ENCODE results near the gene DDIT4.
"Not testable (repeated sequence)": the region's sequence is repeated elsewhere in the genome, so short reads cannot be mapped to it uniquely, and the experiment has no call there.

The DDIT4 gene

GRCh38 chr10:72273410-72274212, at the start of gene DDIT4:
TSS of gene DDIT4 (plus strand) at chr10:72273924. CDS start at chr10:72274217, 293 bp downstream.
- peak; percentile 100 for DNase-seq

GRCh38 chr10:72224191-72224590, 49.5 kb upstream of the DDIT4 start:
- not testable (repeated sequence) for DNase-seq

GRCh38 chr10:72226418-72227027, 47.2 kb upstream of the DDIT4 start:
- no peak for DNase-seq

- DNase-seq: no peak
These were observed 45.9 kb upstream of the DDIT4 start for GRCh38 chr10:72227826-72228225.

GRCh38 chr10:72228318-72228751, 45.4 kb upstream of the DDIT4 start:
- no peak for DNase-seq

GRCh38 chr10:72229261-72230251, 44.2 kb upstream of the DDIT4 start:
- no peak for DNase-seq

- no peak for DNase-seq
These were observed 40.1 kb upstream of the DDIT4 start for GRCh38 chr10:72233621-72234020.

- no peak for DNase-seq
These were observed 39.1 kb upstream of the DDIT4 start for GRCh38 chr10:72234560-72235095.

GRCh38 chr10:72235544-72236279, 38.0 kb upstream of the DDIT4 start:
- no peak for DNase-seq

GRCh38 chr10:72238392-72239175, 35.1 kb upstream of the DDIT4 start:
- no peak for DNase-seq

- no peak for DNase-seq
These were observed 34.3 kb upstream of the DDIT4 start for GRCh38 chr10:72239409-72239808.

GRCh38 chr10:72240371-72240770, 33.4 kb upstream of the DDIT4 start:
- no peak for DNase-seq

- DNase-seq: no peak
These were observed 32.0 kb upstream of the DDIT4 start for GRCh38 chr10:72241691-72242252.

- no peak for DNase-seq
These were observed 31.0 kb upstream of the DDIT4 start for GRCh38 chr10:72242675-72243074.

GRCh38 chr10:72243822-72244437, 29.8 kb upstream of the DDIT4 start:
- no peak for DNase-seq

GRCh38 chr10:72244573-72245038, 29.1 kb upstream of the DDIT4 start:
- no peak for DNase-seq

- DNase-seq: no peak
These were observed 27.7 kb upstream of the DDIT4 start for GRCh38 chr10:72245949-72246525.

GRCh38 chr10:72248468-72249151, 25.1 kb upstream of the DDIT4 start:
- DNase-seq: peak; percentile 89

GRCh38 chr10:72249176-72249862, 24.4 kb upstream of the DDIT4 start:
- not testable (repeated sequence) for DNase-seq

Measured in activated CD4-positive, alpha-beta T cell treated with anti-CD3 and anti-CD28 coated beads, Interleukin-2, Interleukin-6, amounts not matched to agents 100 ng/mL and 50 ng/mL, durations not matched to agents 16 hours and 8 hours (primary cell).